GM19351 (cell line): Measurements from ENCODE around the gene MICAL3.

Source experiments
- ATAC-seq: cut with Tn5 transposase; IDR thresholded peaks from one replicate; pipeline ENCODE4 v1.9.1; 2021; ENCODE audit warnings: mild to moderate bottlenecking, moderate library complexity; ENCODE audit not compliant: unreplicated experiment

MICAL3 gene

GRCh38 chr22:17748555-17749353, 275.6 kb downstream of the MICAL3 start:
- no peak for ATAC-seq

- ATAC-seq: no peak
These were observed 277.4 kb downstream of the MICAL3 start for GRCh38 chr22:17746916-17747315.

GRCh38 chr22:17744430-17744829, 279.9 kb downstream of the MICAL3 start:
- no peak for ATAC-seq

GRCh38 chr22:17743661-17744411, 280.5 kb downstream of the MICAL3 start:
- ATAC-seq: no peak

GRCh38 chr22:17742527-17742902, 281.8 kb downstream of the MICAL3 start:
- peak; percentile 64 for ATAC-seq

- ATAC-seq: no peak
These were observed 282.4 kb downstream of the MICAL3 start for GRCh38 chr22:17741866-17742526.

GRCh38 chr22:17739196-17739975, 285.0 kb downstream of the MICAL3 start:
- no peak for ATAC-seq

- ATAC-seq: no peak
These were observed 285.8 kb downstream of the MICAL3 start for GRCh38 chr22:17738386-17739128.
